CD4-positive, alpha-beta memory T cell (primary cell): Measurements from ENCODE around the gene SUN2. TPM values are rescaled to one million over a fixed set of nuclear protein-coding genes. Genes with fewer than 3 reads are reported as not detected.

Experiments
- CTCF ChIA-PET: fragments of 350-600 bp; sonication (Branson Sonifier 250); formaldehyde crosslinking; loops from one replicate; lab custom pipeline; 2021; ENCODE audit warnings: inconsistent platforms; ENCODE audit not compliant: partially characterized antibody; lab: Charles Lee
- POLR2A ChIA-PET: fragments of 350-600 bp; sonication (Branson Sonifier 250); formaldehyde crosslinking; loops from one replicate; lab custom pipeline; 2021; ENCODE audit not compliant: partially characterized antibody; lab: Charles Lee
- DNase-seq, 5 donors: peaks; one replicate each; pipeline versions ENCODE4 v3.0.0 to v3.0.0-alpha.2; 2020 to 2022; ENCODE audit warnings: mixed read lengths in 1 of 5
- H3K27ac ChIP-seq: one replicate; pipeline ENCODE4 v1.7.0; 2013; ENCODE audit warnings: low read depth, low read length
- H3K27me3 ChIP-seq: 2 replicates; pipeline ENCODE4 v1.7.0; 2013; ENCODE audit warnings: mild to moderate bottlenecking, low read length, moderate library complexity; ENCODE audit not compliant: insufficient read depth
- H3K36me3 ChIP-seq: 2 replicates; pipeline ENCODE4 v1.7.0; 2013; ENCODE audit warnings: mild to moderate bottlenecking, low read length, moderate library complexity; ENCODE audit not compliant: insufficient read depth
- H3K4me1 ChIP-seq: 2 replicates; pipeline ENCODE4 v1.7.0; 2013; ENCODE audit warnings: mild to moderate bottlenecking, low read length, moderate library complexity; ENCODE audit not compliant: insufficient read depth
- H3K4me3 ChIP-seq, 2 donors: one replicate each; pipeline ENCODE4 v1.7.0; 2013; ENCODE audit warnings: low read length in 2 of 2, mild to moderate bottlenecking in 1 of 2
- H3K9me3 ChIP-seq, 2 donors: one replicate each; pipeline ENCODE4 v1.7.0; 2013; ENCODE audit warnings: low read length in 2 of 2, control low read depth in 1 of 2; ENCODE audit not compliant: control insufficient read depth in 1 of 2
- H3K27ac Mint-ChIP-seq, 7 donors: one replicate each; pipeline ENCODE4 v1.8.0; 2020 to 2021; ENCODE audit warnings: mixed read lengths in 7 of 7, mild to moderate bottlenecking in 6 of 7, inconsistent platforms in 3 of 7, moderate library complexity in 3 of 7
- H3K27me3 Mint-ChIP-seq, 2 donors: one replicate each; pipeline ENCODE4 v1.8.0; 2020 to 2021; ENCODE audit warnings: mixed read lengths in 2 of 2
- H3K36me3 Mint-ChIP-seq, 2 donors: one replicate each; pipeline ENCODE4 v1.8.0; 2020 to 2021; ENCODE audit warnings: mixed read lengths in 2 of 2, inconsistent platforms in 1 of 2, mild to moderate bottlenecking in 1 of 2
- H3K4me1 Mint-ChIP-seq, 4 donors: one replicate each; pipeline ENCODE4 v1.8.0; 2020 to 2021; ENCODE audit warnings: mixed read lengths in 4 of 4, mild to moderate bottlenecking in 1 of 4
- H3K4me3 Mint-ChIP-seq, 8 donors: one replicate each; pipeline ENCODE4 v1.8.0; 2020 to 2021; ENCODE audit warnings: mixed read lengths in 8 of 8, mild to moderate bottlenecking in 7 of 8, moderate library complexity in 6 of 8, inconsistent platforms in 3 of 8
- H3K9me3 Mint-ChIP-seq, 8 donors: one replicate each; pipeline ENCODE4 v1.8.0; 2020 to 2021; ENCODE audit warnings: mixed read lengths in 8 of 8, mild to moderate bottlenecking in 5 of 8, inconsistent platforms in 3 of 8, moderate library complexity in 1 of 8
- intact Hi-C: fragments of 100-400 bp; cut with micrococcal nuclease; formaldehyde crosslinking; loops from one replicate; pipeline ENCODE4 v1.15.1; 2023
- polyA plus RNA-seq, 2 donors: library from polyadenylated mRNA; unstranded; fragments of 300-500 nt; fragmentation: Illumina TruSeq; gene quantifications; one replicate each; pipeline ENCODE4 v1.2.3, GENCODE V29; 2021
- total RNA-seq, 2 experiments: library from RNA; stranded (reverse); gene quantifications; one replicate each; pipeline ENCODE4 v1.2.3, GENCODE V29; 2021

Gene SUN2
- total and polyA plus RNA-seq, 4 experiments from 2014 or later: 323 to 1,004 (median 815) TPM

DNA sequence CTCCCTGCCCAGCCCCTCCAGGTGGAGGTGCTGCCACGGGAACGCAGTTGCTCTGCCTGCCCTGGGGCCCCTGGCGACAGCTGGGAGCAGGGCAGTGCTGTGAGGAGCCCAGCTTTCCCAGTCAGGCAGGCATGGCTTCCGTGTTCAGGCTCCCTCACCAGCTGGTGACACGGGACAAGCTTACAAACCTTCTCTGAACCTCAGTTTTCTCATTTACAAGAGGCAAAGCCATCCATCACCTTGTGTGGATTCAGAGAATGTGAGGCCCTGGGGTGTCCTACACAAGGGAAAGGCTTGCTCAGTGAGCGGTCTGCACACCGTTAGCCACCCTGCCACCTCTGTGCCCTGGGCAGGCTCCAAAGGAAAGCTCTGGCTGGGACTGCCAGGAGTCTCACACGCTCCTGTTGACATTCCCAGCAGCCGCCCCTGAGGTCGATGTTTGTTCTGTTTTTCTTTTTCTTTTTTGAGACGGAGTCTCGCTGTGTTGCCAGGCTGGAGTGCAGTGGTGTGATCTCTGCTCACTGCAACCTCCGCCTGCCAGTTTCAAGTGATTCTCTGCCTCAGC lies 23.5 kb downstream of the SUN2 start:
- Mint-ChIP-seq H3K9me3 (peaks cover 0 to 4% (median 0%) of the 10 kb centered on the region in 8 donors), H3K27ac (peak overlapping the region in 6 of 7 donors; percentile 37 to 86 (median 62)), H3K27me3 (no peaks in the 10 kb centered on the region), H3K36me3 (peaks cover 35 to 89% of the 10 kb centered on the region in 2 donors), H3K4me3 (no peak overlapping the region), H3K4me1 (peaks cover 17 to 50% (median 28%) of the 10 kb centered on the region in 4 donors)
- Histone ChIP-seq H3K27ac (no peak overlapping the region), H3K36me3 (peaks cover 77% of the 10 kb centered on the region), H3K4me1 (peaks cover 29% of the 10 kb centered on the region), H3K4me3 (no peak overlapping the region), H3K9me3 (no peaks in the 10 kb centered on the region), H3K27me3 (no peaks in the 10 kb centered on the region)
- POLR2A ChIA-PET: interaction anchor here (0.7 to 42.6 kb wide), 16 partner anchors 2 to 788 kb away, joined by 3 to 1746 read pairs (median 16); partner anchors contain the start of genes ATF4, CBX6, DNAL4 and GTPBP1
- CTCF ChIA-PET: interaction anchor here (0.6 to 7.5 kb wide), 20 partner anchors 7 to 270 kb away, joined by 3 to 74 read pairs (median 7); partner anchors contain the start of genes GTPBP1 and NPTXR
- intact Hi-C loops: loop anchor here (5.0 kb wide), 1 partner anchor 110 kb away; the partner anchor contains the start of gene NPTXR
- DNase-seq: no peak

DNA sequence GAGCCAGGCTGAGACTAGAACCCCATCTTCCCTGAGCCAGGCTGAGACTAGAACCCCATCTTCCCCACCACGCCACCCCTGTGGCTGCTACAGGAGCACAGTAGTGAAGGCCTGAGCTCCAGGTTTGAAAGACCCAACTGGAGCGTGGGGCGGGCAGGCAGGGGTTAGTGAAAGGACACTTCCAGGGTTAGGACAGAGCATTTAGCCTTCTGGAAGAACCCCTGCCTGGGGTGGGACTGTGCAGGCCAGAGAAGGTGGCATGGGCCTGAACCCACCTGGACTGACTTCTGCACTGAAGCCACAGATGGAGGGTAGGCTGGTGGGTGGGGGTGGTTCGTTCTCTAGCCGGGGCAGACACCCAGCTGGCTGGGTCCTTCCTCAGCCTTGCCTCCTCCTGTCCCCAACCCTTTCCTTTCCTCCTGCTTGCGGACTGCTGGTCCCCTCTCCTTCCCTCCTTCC lies 24.1 kb downstream of the SUN2 start:
- Mint-ChIP-seq H3K27ac (peak overlapping the region in 4 of 7 donors; percentile 29 to 86 (median 62)), H3K9me3 (peaks cover 0 to 4% (median 0%) of the 10 kb centered on the region in 8 donors), H3K36me3 (peaks cover 33 to 89% of the 10 kb centered on the region in 2 donors), H3K4me3 (no peak overlapping the region), H3K27me3 (no peaks in the 10 kb centered on the region), H3K4me1 (peaks cover 13 to 44% (median 23%) of the 10 kb centered on the region in 4 donors)
- Histone ChIP-seq H3K27ac (no peak overlapping the region), H3K36me3 (peaks cover 77% of the 10 kb centered on the region), H3K4me1 (peaks cover 26% of the 10 kb centered on the region), H3K4me3 (no peak overlapping the region), H3K9me3 (no peaks in the 10 kb centered on the region), H3K27me3 (no peaks in the 10 kb centered on the region)
- ChIA-PET POLR2A (interaction anchor here (0.6 to 42.6 kb wide), 18 partner anchors 3 to 788 kb away, joined by 3 to 1746 read pairs (median 7); partner anchors contain the start of genes ATF4, CBX6, DNAL4 and GTPBP1), CTCF (interaction anchor here (0.8 to 7.5 kb wide), 10 partner anchors 9 to 138 kb away, joined by 3 to 74 read pairs (median 20); partner anchors contain the start of gene NPTXR)
- intact Hi-C loops: loop anchor here (5.0 kb wide), 1 partner anchor 111 kb away; the partner anchor contains the start of gene NPTXR
- no peak for DNase-seq

DNA sequence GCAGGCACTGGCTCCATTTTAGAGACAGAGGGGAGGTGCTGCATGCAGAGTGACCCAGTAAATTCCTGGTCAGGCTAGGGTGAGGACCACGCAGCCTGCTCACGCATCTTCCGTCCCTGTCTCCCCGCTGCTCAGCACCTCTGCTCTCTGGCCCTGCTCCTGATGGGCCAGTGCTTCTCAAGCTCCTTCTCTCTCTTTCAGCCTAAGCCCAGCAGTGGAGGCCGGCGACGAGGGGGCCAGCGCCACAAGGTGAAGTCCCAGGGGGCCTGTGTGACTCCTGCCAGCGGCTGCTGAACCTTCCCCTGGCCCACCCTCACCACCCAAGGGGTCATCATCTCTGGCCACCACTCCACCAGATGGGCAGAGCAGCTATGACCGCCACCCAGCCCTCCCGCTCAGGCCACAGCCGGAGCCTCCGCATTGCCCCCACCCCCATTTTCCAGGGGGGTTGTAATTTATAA lies 25.4 kb downstream of the SUN2 start:
- H3K27ac ChIP-seq: no peak overlapping the region
- H3K36me3 ChIP-seq: peaks cover 77% of the 10 kb centered on the region
- ChIA-PET CTCF (interaction anchor here (0.7 to 7.5 kb wide), 6 partner anchors 9 to 113 kb away, joined by 3 to 74 read pairs (median 26); partner anchors contain the start of gene NPTXR), POLR2A (interaction anchor here (0.8 to 42.6 kb wide), 9 partner anchors 4 to 113 kb away, joined by 3 to 1746 read pairs (median 29); partner anchors contain the start of genes GTPBP1, JOSD1, NPTXR and SUN2)
- no peak for DNase-seq
- H3K27me3 ChIP-seq: no peaks in the 10 kb centered on the region
- peak overlapping the region in 1 of 8 donors; percentile 17 for H3K4me3 Mint-ChIP-seq
- H3K27ac Mint-ChIP-seq: peak overlapping the region; percentile 16 to 91 (median 69)
- peaks cover 41 to 84% of the 10 kb centered on the region in 2 donors for H3K36me3 Mint-ChIP-seq
- intact Hi-C loops: loop anchor here (5.0 kb wide), 1 partner anchor 112 kb away; the partner anchor contains the start of gene NPTXR
- no peak overlapping the region for H3K4me3 ChIP-seq
- peaks cover 0 to 4% (median 0%) of the 10 kb centered on the region in 8 donors for H3K9me3 Mint-ChIP-seq
- H3K4me1 Mint-ChIP-seq: peaks cover 12 to 34% (median 21%) of the 10 kb centered on the region in 4 donors
- H3K27me3 Mint-ChIP-seq: no peaks in the 10 kb centered on the region
- H3K9me3 ChIP-seq: no peaks in the 10 kb centered on the region
- peaks cover 14% of the 10 kb centered on the region for H3K4me1 ChIP-seq

DNA sequence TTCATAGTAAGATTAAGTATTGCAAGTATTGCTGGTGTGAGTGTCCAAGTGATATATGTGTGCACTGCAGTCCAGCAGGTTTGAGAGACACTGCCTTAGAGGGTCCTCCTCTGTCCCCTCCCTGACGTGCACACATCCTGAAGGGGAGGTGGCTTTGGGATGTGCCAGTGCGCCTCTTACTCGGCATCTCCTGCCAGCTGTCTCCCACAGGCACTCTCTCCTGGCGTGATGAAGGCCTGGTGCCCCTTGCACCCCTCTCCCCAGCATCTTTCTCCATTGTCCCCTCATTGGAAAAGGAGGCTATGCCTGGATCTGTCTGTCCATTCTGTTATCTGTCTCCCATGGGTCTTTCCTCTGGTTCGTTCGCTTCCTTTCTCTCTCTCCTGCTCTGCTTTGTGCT lies 25.9 kb downstream of the SUN2 start:
- ChIA-PET CTCF (interaction anchor here (1.1 to 7.5 kb wide), 3 partner anchors 13 to 273 kb away, joined by 3 to 74 read pairs (median 4); no protein-coding TSS in a partner anchor), POLR2A (interaction anchor here (0.8 to 42.6 kb wide), 5 partner anchors 5 to 32 kb away, joined by 3 to 1746 read pairs (median 153); partner anchors contain the start of genes GTPBP1 and SUN2)
- Mint-ChIP-seq H3K4me3 (no peak overlapping the region), H3K4me1 (peaks cover 12 to 35% (median 22%) of the 10 kb centered on the region in 4 donors), H3K27ac (peak overlapping the region in 5 of 7 donors; percentile 51 to 86 (median 83)), H3K9me3 (peaks cover 0 to 4% (median 0%) of the 10 kb centered on the region in 8 donors), H3K36me3 (peaks cover 43 to 84% of the 10 kb centered on the region in 2 donors), H3K27me3 (no peaks in the 10 kb centered on the region)
- no peaks in the 10 kb centered on the region for H3K27me3 ChIP-seq
- peaks cover 75% of the 10 kb centered on the region for H3K36me3 ChIP-seq
- intact Hi-C loops: loop anchor here (5.0 kb wide), 1 partner anchor 112 kb away; the partner anchor contains the start of gene NPTXR
- H3K4me1 ChIP-seq: peaks cover 9% of the 10 kb centered on the region
- no peaks in the 10 kb centered on the region for H3K9me3 ChIP-seq
- DNase-seq: no peak
- H3K27ac ChIP-seq: no peak overlapping the region
- H3K4me3 ChIP-seq: no peak overlapping the region

DNA sequence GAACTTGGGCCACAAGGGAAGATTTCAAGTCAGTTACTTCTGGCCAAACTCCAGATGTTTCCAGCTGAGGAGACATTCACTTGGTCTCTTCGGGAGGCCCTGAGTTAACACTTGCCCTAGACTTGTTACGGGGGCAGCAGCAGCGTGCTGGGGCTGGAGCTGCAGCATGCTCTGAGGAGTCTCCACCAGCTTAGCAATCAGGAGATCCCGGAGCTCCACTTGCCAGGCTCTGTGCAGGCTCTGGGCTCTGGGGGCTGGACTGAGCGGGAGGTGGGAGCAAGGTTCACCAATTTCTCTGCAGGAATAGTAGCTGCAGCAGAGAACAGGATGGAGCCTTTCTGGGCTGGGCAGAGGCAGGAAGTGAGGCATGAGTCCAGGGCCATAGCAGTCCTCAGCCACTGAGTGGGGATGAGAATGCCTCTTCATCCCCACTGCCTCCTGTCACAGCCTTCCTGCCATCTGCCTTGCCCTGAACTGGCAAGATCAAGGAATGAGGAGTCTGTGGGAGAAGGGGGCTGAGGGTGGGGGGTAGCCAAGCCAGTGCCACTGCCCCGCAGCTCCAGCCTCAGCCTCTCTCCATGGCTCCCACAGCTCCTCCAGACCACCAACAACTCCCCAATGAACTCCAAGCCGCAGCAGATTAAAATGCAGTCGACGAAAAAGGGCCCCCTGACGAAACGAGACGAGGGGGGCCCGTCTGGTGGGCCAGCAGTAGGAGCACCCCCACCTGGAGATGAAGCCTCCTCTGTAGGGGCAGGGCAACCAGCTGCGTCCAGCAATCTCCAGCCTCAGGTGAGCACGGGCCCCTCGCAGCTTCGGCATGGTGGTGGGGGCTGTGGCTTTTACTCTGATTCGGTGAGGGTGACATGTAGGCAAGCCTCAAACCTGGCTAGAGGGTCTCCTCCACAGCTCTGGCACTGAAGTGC lies 26.7 kb downstream of the SUN2 start:
- Mint-ChIP-seq H3K4me3 (peak overlapping the region in 1 of 8 donors; percentile 20), H3K27me3 (no peaks in the 10 kb centered on the region), H3K4me1 (peaks cover 13 to 31% (median 22%) of the 10 kb centered on the region in 4 donors), H3K36me3 (peaks cover 47 to 84% of the 10 kb centered on the region in 2 donors), H3K27ac (peak overlapping the region in 4 of 7 donors; percentile 57 to 92 (median 78)), H3K9me3 (peaks cover 0 to 6% (median 0%) of the 10 kb centered on the region in 8 donors)
- H3K4me1 ChIP-seq: peaks cover 1% of the 10 kb centered on the region
- no peak overlapping the region for H3K27ac ChIP-seq
- H3K36me3 ChIP-seq: peaks cover 75% of the 10 kb centered on the region
- H3K27me3 ChIP-seq: no peaks in the 10 kb centered on the region
- intact Hi-C loops: no loop called here
- no peak overlapping the region for H3K4me3 ChIP-seq
- no peaks in the 10 kb centered on the region for H3K9me3 ChIP-seq
- no peak for DNase-seq
- POLR2A ChIA-PET: interaction anchor here (0.8 to 42.6 kb wide), 4 partner anchors 6 to 31 kb away, joined by 3 to 1746 read pairs (median 950); partner anchors contain the start of genes GTPBP1 and SUN2
- CTCF ChIA-PET: interaction anchor here (0.5 to 7.5 kb wide), 4 partner anchors 14 to 274 kb away, joined by 3 to 74 read pairs (median 4); no protein-coding TSS in a partner anchor
